GM12878 (cell line): ENCODE measurements around the gene SENP5. TPM values are rescaled to one million over a fixed set of nuclear protein-coding genes. Genes with fewer than 3 reads are reported as not detected.

Experiments
- ATAC-seq: fragments of 200-7000 bp; cut with Tn5 transposase; 3 replicates; pipeline ENCODE4 v1.9.1; 2020; ENCODE audit warnings: mild to moderate bottlenecking, moderate library complexity
- BruUV-seq: library from RNA; stranded (reverse); fragments of 400-500 nt; replicated peaks from 2 replicates; lab custom pipeline; 2021; lab: Mats Ljungman, UMichigan
- CTCF ChIA-PET: fragments of 300-600 bp; sonication (Branson Sonifier 250); formaldehyde crosslinking; extraction: SDS; loops from one replicate; lab custom pipeline; 2021; ENCODE audit warnings: inconsistent platforms; lab: Yijun Ruan, JAX
- POLR2A ChIA-PET: fragments of 350-600 bp; formaldehyde crosslinking; extraction: SDS; loops from one replicate; lab custom pipeline; 2021; ENCODE audit warnings: inconsistent platforms; lab: Charles Lee
- RAD21 ChIA-PET: fragments of 300-600 bp; sonication (Branson Sonifier 250); formaldehyde crosslinking; loops from one replicate; lab custom pipeline; 2023; ENCODE audit warnings: antibody characterized with exemption; ENCODE audit not compliant: unreplicated experiment; lab: Charles Lee
- SMC1A ChIA-PET: fragments of 300-600 bp; sonication (Branson Sonifier 250); formaldehyde crosslinking; loops from one replicate; lab custom pipeline; 2023; ENCODE audit not compliant: unreplicated experiment, uncharacterized antibody; lab: Charles Lee
- DNase-seq: peaks from one replicate; pipeline ENCODE4 v3.0.0-alpha.2; 2011; ENCODE audit warnings: low read depth, low spot score
- FAIRE-seq: peaks from 3 replicates; lab custom pipeline; 2011; peaks lifted over from hg19 to GRCh38; lab: Jason Lieb, UNC
- H2AFZ ChIP-seq: 2 replicates; pipeline ENCODE4 v1.6.0; 2011; ENCODE audit warnings: low read depth, low read length, control low read depth; ENCODE audit not compliant: control insufficient read depth
- H3K27ac ChIP-seq: 2 replicates; pipeline ENCODE4 v1.5.1; 2011; ENCODE audit warnings: control low read depth; ENCODE audit not compliant: control insufficient read depth, insufficient read depth
- H3K27me3 ChIP-seq, 2 experiments: replicated peaks in 1 of 2; 2 replicates each; pipeline versions ENCODE4 v1.6.0 to v1.6.1; 2011; ENCODE audit warnings: low read length in 1 of 2; ENCODE audit not compliant: control insufficient read depth in 2 of 2, insufficient read depth in 2 of 2
- H3K36me3 ChIP-seq, 2 experiments: 2 replicates each; pipeline ENCODE4 v1.5.1; 2011; ENCODE audit warnings: low read length in 1 of 2; ENCODE audit not compliant: control insufficient read depth in 2 of 2, insufficient read depth in 2 of 2
- H3K4me1 ChIP-seq: 2 replicates; pipeline ENCODE4 v1.6.1; 2011; ENCODE audit warnings: mild to moderate bottlenecking, low read length, moderate library complexity, mixed read lengths; ENCODE audit not compliant: control insufficient read depth, insufficient read depth
- H3K4me2 ChIP-seq: 2 replicates; pipeline ENCODE4 v1.6.0; 2011; ENCODE audit warnings: control low read depth; ENCODE audit not compliant: control insufficient read depth, insufficient read depth
- H3K4me3 ChIP-seq: fragments of 200-600 bp; sonication (generic); 2 replicates; pipeline ENCODE4 v1.5.1; 2016
- H3K79me2 ChIP-seq: 2 replicates; pipeline ENCODE4 v1.6.0; 2011; ENCODE audit warnings: low read length; ENCODE audit not compliant: control insufficient read depth, insufficient read depth
- H3K9ac ChIP-seq: 2 replicates; pipeline ENCODE4 v1.8.0; 2011; ENCODE audit warnings: low read length, control low read depth, mixed read lengths; ENCODE audit not compliant: control insufficient read depth, insufficient read depth
- H3K9me3 ChIP-seq: replicated peaks from 3 replicates; pipeline ENCODE4 v1.5.1; 2011; ENCODE audit warnings: mild to moderate bottlenecking, low read length; ENCODE audit not compliant: control insufficient read depth, insufficient read depth
- H4K20me1 ChIP-seq: 2 replicates; pipeline ENCODE4 v1.6.0; 2011; ENCODE audit not compliant: control insufficient read depth, insufficient read depth
- JUND ChIP-seq: IDR thresholded peaks from 2 replicates; pipeline ENCODE4 v1.6.1; 2012; ENCODE audit warnings: low read depth, mild to moderate bottlenecking, low read length, improper control_type of control experiment, moderate library complexity
- NR2F1 ChIP-seq: fragments of 450-650 bp; conservative IDR thresholded peaks from 2 replicates; pipeline ENCODE4 v1.6.1; 2017; ENCODE audit warnings: mild to moderate bottlenecking
- SPI1 ChIP-seq: IDR thresholded peaks from 2 replicates; pipeline ENCODE4 v1.6.1; 2011; ENCODE audit warnings: low read depth, mild to moderate bottlenecking, low read length, moderate library complexity, borderline replicate concordance; ENCODE audit not compliant: insufficient read depth
- ZNF24 ChIP-seq: fragments of 450-650 bp; IDR thresholded peaks from 2 replicates; pipeline ENCODE4 v1.6.1; 2017; ENCODE audit warnings: antibody characterized with exemption, mild to moderate bottlenecking
- WGBS: methylation state at CpG from one replicate; pipeline ENCODE4 v1.1.6; 2016; ENCODE audit warnings: low lambda C conversion rate; ENCODE audit not compliant: insufficient replicate concordance, insufficient coverage; ENCODE audit errors: missing lambda C conversion rate; 5-methylcytosine and 5-hydroxymethylcytosine counted together
- in situ Hi-C: fragments of 300-500 bp; cut with MboI; formaldehyde crosslinking; loops from 9 replicates; pipeline ENCODE4 v1.14.3; 2018; ENCODE audit warnings: mixed read lengths
- intact Hi-C: fragments of 100-400 bp; cut with micrococcal nuclease; formaldehyde crosslinking; loops from one replicate; pipeline ENCODE4 v1.14.2; 2022; ENCODE audit not compliant: unreplicated experiment
- polyA plus RNA-seq, 11 experiments: library from polyadenylated mRNA; depleted of rRNA in 4 of 11; unstranded in 6 of 11; stranded (reverse) in 5 of 11; fragments of >200 nt; fragmentation: Nextera tagmentation in 4 of 11; fragmentation: Illumina TruSeq in 1 of 11; extraction: Ambion mirVana in 4 of 11; extraction: Trizol in 1 of 11; gene quantifications; 1 replicate in 1 of 11; 2 replicates in 10 of 11; pipeline versions ENCODE4 v1.2.1 to v1.2.3, GENCODE V29; 2011 to 2016; ENCODE audit warnings: inconsistent platforms in 2 of 11, missing spikeins in 2 of 11, low read depth in 1 of 11
- total RNA-seq, 4 experiments: library from RNA; depleted of rRNA in 3 of 4; stranded (reverse); fragments of >200 nt in 3 of 4; fragmentation: Illumina TruSeq in 1 of 4; extraction: Trizol in 1 of 4; gene quantifications; 2 replicates each; pipeline versions ENCODE4 v1.2.1 to v1.2.3, GENCODE V29; 2013 to 2021
- TF ChIP-seq, protein P1 (sequence below): fragments of 450-650 bp; IDR thresholded peaks from 2 replicates; pipeline ENCODE4 v1.6.1; 2017; ENCODE audit warnings: mild to moderate bottlenecking, low read depth, inconsistent platforms; ENCODE audit not compliant: poor library complexity, severe bottlenecking

Gene SENP5
- total and polyA plus RNA-seq, 10 of the 15 experiments (the other 5 are each of a cell fraction or from before 2014, with no cell fraction given), result 6.4 to 28.4 (median 15.6) TPM

DNA sequence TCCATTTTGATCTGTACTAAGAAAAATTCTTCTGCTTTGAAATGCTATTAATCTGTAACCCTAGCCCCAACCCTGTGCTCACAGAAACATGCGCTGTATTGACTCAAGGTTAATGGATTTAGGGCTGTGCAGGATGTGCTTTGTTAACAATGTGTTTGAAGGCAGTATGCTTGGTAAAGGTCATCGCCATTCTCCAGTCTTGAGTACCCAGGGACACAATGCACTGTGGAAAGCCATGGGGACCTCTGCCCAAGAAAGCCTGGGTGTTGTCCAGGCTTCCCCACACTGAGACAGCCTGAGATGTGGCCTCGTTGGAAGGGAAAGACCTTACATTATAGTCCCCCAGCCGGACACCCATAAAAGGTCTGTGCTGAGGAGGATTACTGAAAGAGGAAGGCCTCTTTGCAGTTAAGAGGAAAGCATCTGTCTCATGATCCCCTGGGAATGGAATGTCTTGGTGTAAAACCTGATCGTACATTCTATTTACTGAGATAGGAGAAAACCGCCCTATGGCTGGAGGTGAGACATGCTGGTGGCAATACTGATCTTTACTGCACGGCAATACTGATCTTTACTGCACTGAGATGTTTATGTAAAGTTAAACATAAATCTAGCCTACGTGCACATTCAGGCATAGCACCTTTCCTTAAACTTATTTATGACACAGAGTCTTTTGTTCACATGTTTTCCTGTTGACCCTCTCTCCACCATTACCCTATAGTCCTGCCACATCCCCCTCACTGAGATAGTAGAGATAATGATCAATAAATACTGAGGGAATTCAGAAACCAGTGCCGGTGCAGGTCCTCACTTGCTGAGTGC, 94.6 kb downstream of the SENP5 start:
- H3K4me3 ChIP-seq, result no peak overlapping the region
- no peaks in the 10 kb centered on the region for H4K20me1 ChIP-seq
- no peaks in the 10 kb centered on the region for H3K36me3 ChIP-seq
- H2AFZ ChIP-seq, result no peak overlapping the region
- H3K9me3 ChIP-seq, result peaks cover 14% of the 10 kb centered on the region; the same call in 1 of the 3 replicates
- FAIRE-seq (no peak), ATAC-seq (peak; percentile 22), DNase-seq (no peak)
- ChIA-PET RAD21 (no interaction called here), CTCF (no interaction called here), POLR2A (no interaction called here), SMC1A (no interaction called here)
- H3K27me3 ChIP-seq, result no peaks in the 10 kb centered on the region
- TF ChIP-seq SPI1 (peak; percentile 29; the same call in 1 of the 2 replicates), JUND (no peak), ZNF24 (peak; percentile 56; the same call in 1 of the 2 replicates), NR2F1 (no peak)
- TF ChIP-seq, protein P1, sequence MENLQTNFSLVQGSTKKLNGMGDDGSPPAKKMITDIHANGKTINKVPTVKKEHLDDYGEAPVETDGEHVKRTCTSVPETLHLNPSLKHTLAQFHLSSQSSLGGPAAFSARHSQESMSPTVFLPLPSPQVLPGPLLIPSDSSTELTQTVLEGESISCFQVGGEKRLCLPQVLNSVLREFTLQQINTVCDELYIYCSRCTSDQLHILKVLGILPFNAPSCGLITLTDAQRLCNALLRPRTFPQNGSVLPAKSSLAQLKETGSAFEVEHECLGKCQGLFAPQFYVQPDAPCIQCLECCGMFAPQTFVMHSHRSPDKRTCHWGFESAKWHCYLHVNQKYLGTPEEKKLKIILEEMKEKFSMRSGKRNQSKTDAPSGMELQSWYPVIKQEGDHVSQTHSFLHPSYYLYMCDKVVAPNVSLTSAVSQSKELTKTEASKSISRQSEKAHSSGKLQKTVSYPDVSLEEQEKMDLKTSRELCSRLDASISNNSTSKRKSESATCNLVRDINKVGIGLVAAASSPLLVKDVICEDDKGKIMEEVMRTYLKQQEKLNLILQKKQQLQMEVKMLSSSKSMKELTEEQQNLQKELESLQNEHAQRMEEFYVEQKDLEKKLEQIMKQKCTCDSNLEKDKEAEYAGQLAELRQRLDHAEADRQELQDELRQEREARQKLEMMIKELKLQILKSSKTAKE, result no peak
- intact Hi-C loops (no loop called here), in situ Hi-C loops (no loop called here)
- H3K4me2 ChIP-seq, result no peak overlapping the region
- H3K9ac ChIP-seq, result no peak overlapping the region
- H3K4me1 ChIP-seq, result no peaks in the 10 kb centered on the region
- BruUV-seq, result no TSS peak
- 42% methylated on average over 9 of the region's 9 CpGs for WGBS
- H3K79me2 ChIP-seq, result no peaks in the 10 kb centered on the region
- H3K27ac ChIP-seq, result no peak overlapping the region
